Activated CD8-positive, alpha-beta memory T cell treated with anti-CD3 and anti-CD28 coated beads, Interleukin-2, amount 10 ng/mL, durations not matched to agents 7 days and 5 days (primary cell): ENCODE data around the gene GALNT14. TPM values are rescaled to one million over a fixed set of nuclear protein-coding genes. Genes with fewer than 3 reads are reported as not detected.

Experiments
- ATAC-seq: fragments of 150-1000 bp; cut with Tn5 transposase; one replicate; pipeline ENCODE4 v1.10.0; 2021; ENCODE audit warnings: moderate library complexity
- CTCF ChIA-PET: fragments of 350-600 bp; sonication (Branson Sonifier 250); formaldehyde crosslinking; loops from one replicate; lab custom pipeline; 2021; ENCODE audit warnings: antibody characterized with exemption; lab: Charles Lee
- DNase-seq: peaks from one replicate; pipeline ENCODE4 v3.0.0-alpha.2; 2020
- H3K27ac Mint-ChIP-seq: one replicate; pipeline ENCODE4 v1.8.0; 2021; ENCODE audit warnings: mild to moderate bottlenecking, mixed read lengths
- H3K27me3 Mint-ChIP-seq: one replicate; pipeline ENCODE4 v1.8.0; 2021; ENCODE audit warnings: mixed read lengths
- H3K36me3 Mint-ChIP-seq: one replicate; pipeline ENCODE4 v1.8.0; 2021; ENCODE audit warnings: mild to moderate bottlenecking, mixed read lengths
- H3K4me1 Mint-ChIP-seq: one replicate; pipeline ENCODE4 v1.8.0; 2021; ENCODE audit warnings: mixed read lengths
- H3K4me3 Mint-ChIP-seq: one replicate; pipeline ENCODE4 v1.8.0; 2021; ENCODE audit warnings: mild to moderate bottlenecking, moderate library complexity, mixed read lengths
- H3K9me3 Mint-ChIP-seq: one replicate; pipeline ENCODE4 v1.8.0; 2022; ENCODE audit warnings: low read depth, mixed read lengths
- total RNA-seq, 2 experiments: library from RNA; stranded (reverse); gene quantifications; one replicate each; pipeline ENCODE4 v1.2.3, GENCODE V29; 2021

Gene GALNT14
- total RNA-seq, 2 experiments from 2014 or later = 0.42 TPM; not detected in 1

DNA sequence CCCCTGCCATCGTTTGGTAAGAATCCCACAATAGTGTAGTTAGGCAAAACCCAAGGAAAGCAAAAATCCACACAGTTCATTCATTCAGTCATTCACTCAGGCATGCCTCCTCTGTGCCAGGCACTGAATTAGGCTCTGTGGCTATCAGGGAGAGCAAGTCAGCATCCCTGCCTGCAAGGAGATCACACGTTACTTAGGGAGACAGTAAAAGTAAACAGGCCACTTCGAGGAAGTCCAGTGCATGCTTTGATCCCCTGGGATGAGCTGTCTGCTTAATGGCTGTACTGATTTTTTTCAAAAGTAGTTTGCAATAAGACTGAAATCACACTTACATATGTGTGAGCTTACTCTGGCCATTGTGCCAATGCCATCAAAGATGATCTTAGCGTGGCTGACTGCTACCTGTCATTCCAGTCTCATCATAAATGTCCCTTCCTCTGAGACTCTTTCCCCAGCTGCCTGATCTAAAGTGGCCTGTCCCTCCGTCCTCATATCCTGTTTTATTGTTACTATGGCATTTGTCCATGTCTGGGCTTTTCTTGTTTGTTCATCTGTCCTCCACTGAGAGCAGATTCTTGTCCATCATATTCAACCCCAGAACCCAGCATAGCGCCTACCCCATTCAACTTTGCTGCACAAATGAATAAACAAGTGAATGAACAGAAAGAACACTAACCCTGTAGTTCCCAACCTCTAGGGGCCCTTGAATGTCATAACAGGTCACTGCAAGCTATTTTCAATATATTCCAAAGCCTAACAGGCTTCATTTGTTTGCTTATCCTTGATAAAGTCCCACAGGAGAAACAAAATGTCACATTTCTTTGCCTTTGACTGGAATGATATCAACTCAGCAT is 84.1 kb downstream of the GALNT14 start:
- DNase-seq (no peak), ATAC-seq (no peak)
- Mint-ChIP-seq H3K9me3 (no peaks in the 10 kb centered on the region), H3K4me3 (no peak overlapping the region), H3K27me3 (no peaks in the 10 kb centered on the region), H3K36me3 (no peaks in the 10 kb centered on the region), H3K4me1 (no peaks in the 10 kb centered on the region), H3K27ac (no peak overlapping the region)
- CTCF ChIA-PET = no interaction called here

DNA sequence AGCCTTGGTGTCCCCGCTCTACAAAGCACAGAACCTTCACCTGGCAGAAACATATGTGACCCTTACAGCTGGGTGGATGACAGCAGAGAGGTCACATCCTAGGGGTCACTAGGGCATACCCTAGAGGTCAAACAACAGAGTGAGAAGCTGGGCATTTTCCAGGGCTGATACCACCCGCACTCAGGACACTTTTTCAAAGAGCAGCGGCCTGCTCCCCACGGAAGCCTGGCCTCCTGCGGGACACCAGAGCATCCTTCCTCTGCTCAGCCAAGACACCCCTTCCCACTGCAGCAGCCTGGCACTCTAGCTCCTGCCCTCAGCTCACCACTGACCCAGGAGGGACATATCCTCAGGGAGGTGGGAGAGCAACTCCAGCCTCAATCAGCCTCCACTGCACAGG is 86.0 kb downstream of the GALNT14 start:
- no peaks in the 10 kb centered on the region for H3K36me3 Mint-ChIP-seq
- ATAC-seq (no peak), DNase-seq (no peak)
- no peaks in the 10 kb centered on the region for H3K27me3 Mint-ChIP-seq
- H3K27ac Mint-ChIP-seq = no peak overlapping the region
- no peaks in the 10 kb centered on the region for H3K4me1 Mint-ChIP-seq
- CTCF ChIA-PET = no interaction called here
- H3K9me3 Mint-ChIP-seq = no peaks in the 10 kb centered on the region
- no peak overlapping the region for H3K4me3 Mint-ChIP-seq

- no peak for DNase-seq
- H3K27ac Mint-ChIP-seq = no peak overlapping the region
- no peaks in the 10 kb centered on the region for H3K9me3 Mint-ChIP-seq
Observed at GRCh38 chr2:31051258-31052140, 86.7 kb downstream of the GALNT14 start.

DNA sequence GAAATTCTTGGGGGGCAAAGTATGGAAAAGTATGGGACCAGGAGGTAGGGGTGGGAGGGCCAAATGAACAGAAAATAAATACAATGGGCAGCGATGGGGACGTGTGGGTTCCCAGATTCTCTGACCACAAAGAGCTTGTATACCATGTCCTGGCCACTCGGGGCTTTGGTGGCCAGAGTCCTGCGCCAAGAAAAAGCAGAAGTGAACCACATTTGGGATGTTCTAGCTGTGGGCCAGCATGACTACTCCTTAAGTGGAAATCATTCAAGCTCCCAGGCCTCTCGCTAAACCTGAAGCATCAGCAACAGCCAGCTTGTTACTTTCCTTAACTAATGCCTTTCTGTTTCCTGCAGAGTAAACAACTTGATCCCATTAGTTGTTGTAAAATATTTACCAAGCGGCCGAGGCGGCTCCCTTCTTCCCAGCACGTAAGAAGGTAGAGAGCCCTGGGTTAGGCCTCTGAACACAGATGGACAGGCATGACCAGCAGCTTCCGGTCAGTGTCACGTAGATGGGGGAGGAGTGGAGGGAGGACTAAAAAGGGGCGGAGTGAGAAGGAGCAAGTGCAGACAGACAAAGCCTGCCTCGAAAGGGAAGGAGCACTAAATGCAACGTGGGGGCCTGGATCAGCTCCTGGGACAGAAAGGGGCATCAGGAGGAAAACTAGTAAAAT is 88.2 kb downstream of the GALNT14 start:
- Mint-ChIP-seq H3K4me3 (no peak overlapping the region), H3K36me3 (no peaks in the 10 kb centered on the region), H3K27me3 (no peaks in the 10 kb centered on the region), H3K27ac (no peak overlapping the region), H3K4me1 (no peaks in the 10 kb centered on the region), H3K9me3 (no peaks in the 10 kb centered on the region)
- no peak for ATAC-seq
- no peak for DNase-seq
- CTCF ChIA-PET = interaction anchor here (1.0 kb wide), 1 partner anchor 338 kb away, joined by 3 read pairs; no protein-coding TSS in a partner anchor

More at GRCh38 chr2:31051258-31052140, 86.7 kb downstream of the GALNT14 start:
- H3K36me3 Mint-ChIP-seq = no peaks in the 10 kb centered on the region
- H3K27me3 Mint-ChIP-seq = no peaks in the 10 kb centered on the region
- no peaks in the 10 kb centered on the region for H3K4me1 Mint-ChIP-seq
- CTCF ChIA-PET = no interaction called here
- no peak for ATAC-seq
- no peak overlapping the region for H3K4me3 Mint-ChIP-seq

- Mint-ChIP-seq H3K9me3 (no peaks in the 10 kb centered on the region), H3K36me3 (no peaks in the 10 kb centered on the region), H3K4me1 (no peaks in the 10 kb centered on the region), H3K4me3 (no peak overlapping the region), H3K27ac (no peak overlapping the region), H3K27me3 (no peaks in the 10 kb centered on the region)
- CTCF ChIA-PET = interaction anchor here (0.9 to 1.0 kb wide), 2 partner anchors 121 to 337 kb away, joined by 3 read pairs; no protein-coding TSS in a partner anchor
- DNase-seq (no peak), ATAC-seq (no peak)
Observed at GRCh38 chr2:31049264-31049663, 89.0 kb downstream of the GALNT14 start.

- ATAC-seq = no peak
- Mint-ChIP-seq H3K27ac (no peak overlapping the region), H3K4me1 (no peaks in the 10 kb centered on the region), H3K36me3 (no peaks in the 10 kb centered on the region), H3K4me3 (no peak overlapping the region), H3K27me3 (peaks cover 4% of the 10 kb centered on the region), H3K9me3 (no peaks in the 10 kb centered on the region)
- DNase-seq = no peak
- CTCF ChIA-PET = no interaction called here
Observed at GRCh38 chr2:31047599-31047998, 90.6 kb downstream of the GALNT14 start.

DNA sequence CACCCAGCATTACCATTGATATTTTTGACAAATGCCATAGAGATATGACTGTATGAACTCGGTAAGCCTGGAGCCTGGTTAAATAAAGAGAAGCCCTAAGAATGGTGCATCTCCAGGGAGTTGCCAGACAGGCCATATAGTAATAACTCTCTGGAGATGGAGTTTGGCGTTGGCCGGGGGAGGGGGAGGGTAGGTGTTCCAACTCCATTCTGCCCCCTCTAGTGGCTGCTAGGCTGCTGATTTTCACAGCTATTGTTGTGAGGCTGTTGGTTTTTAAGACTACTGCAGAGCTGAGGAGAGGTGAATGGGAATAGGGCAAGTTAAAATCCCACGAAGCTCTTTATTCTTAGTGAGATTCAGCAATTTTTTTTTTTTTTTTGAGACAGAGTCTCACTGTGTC is 99.9 kb downstream of the GALNT14 start:
- H3K4me3 Mint-ChIP-seq = no peak overlapping the region
- ATAC-seq = no peak
- H3K4me1 Mint-ChIP-seq = no peaks in the 10 kb centered on the region
- H3K27ac Mint-ChIP-seq = no peak overlapping the region
- H3K36me3 Mint-ChIP-seq = no peaks in the 10 kb centered on the region
- peaks cover 9% of the 10 kb centered on the region for H3K27me3 Mint-ChIP-seq
- no peak for DNase-seq
- CTCF ChIA-PET = no interaction called here
- peaks cover 17% of the 10 kb centered on the region for H3K9me3 Mint-ChIP-seq

- DNase-seq (no peak), ATAC-seq (no peak)
- CTCF ChIA-PET = no interaction called here
- Mint-ChIP-seq H3K36me3 (no peaks in the 10 kb centered on the region), H3K4me3 (no peak overlapping the region), H3K27me3 (peaks cover 9% of the 10 kb centered on the region), H3K9me3 (peaks cover 17% of the 10 kb centered on the region), H3K27ac (no peak overlapping the region), H3K4me1 (no peaks in the 10 kb centered on the region)
Observed at GRCh38 chr2:31037058-31037457, 101.2 kb downstream of the GALNT14 start.

- Mint-ChIP-seq H3K9me3 (peaks cover 15% of the 10 kb centered on the region), H3K27ac (no peak overlapping the region), H3K4me1 (no peaks in the 10 kb centered on the region), H3K36me3 (no peaks in the 10 kb centered on the region), H3K27me3 (peaks cover 9% of the 10 kb centered on the region), H3K4me3 (no peak overlapping the region)
- ATAC-seq (no peak), DNase-seq (no peak)
- CTCF ChIA-PET = no interaction called here
Observed at GRCh38 chr2:31033032-31033431, 105.2 kb downstream of the GALNT14 start.

GRCh38 chr2:31032475-31032874 is 105.8 kb downstream of the GALNT14 start:
- Mint-ChIP-seq H3K27me3 (peaks cover 8% of the 10 kb centered on the region), H3K4me3 (no peak overlapping the region), H3K27ac (no peak overlapping the region), H3K4me1 (no peaks in the 10 kb centered on the region), H3K9me3 (peaks cover 12% of the 10 kb centered on the region), H3K36me3 (no peaks in the 10 kb centered on the region)
- DNase-seq = no peak
- no peak for ATAC-seq
- CTCF ChIA-PET = no interaction called here

DNA sequence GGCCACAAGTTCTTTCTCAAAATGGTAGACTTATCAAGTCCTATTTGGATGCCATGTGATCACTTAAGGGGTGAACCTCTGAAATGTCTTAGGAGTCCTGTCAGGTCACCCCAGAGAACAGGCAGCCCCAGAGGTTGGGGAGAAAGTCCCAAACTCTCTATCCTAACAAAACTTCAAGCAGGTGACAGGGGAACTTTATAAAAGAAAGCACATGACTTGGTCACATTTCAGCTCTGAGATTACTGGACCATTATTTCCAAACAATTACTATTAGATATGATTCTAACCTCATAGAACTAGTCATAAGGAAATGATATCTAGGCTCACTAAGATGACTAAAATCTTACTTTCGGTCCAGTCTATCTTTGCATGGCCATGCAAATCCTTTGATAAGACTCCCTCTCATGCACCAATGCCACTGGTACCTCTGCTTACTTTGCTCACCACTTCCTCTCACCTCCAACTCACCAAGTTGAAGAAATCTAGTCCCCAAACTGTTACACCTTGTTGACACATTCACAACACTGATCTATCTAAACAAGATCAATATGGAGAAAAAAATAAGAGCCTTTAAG is 107.0 kb downstream of the GALNT14 start:
- ATAC-seq (no peak), DNase-seq (no peak)
- CTCF ChIA-PET = no interaction called here
- Mint-ChIP-seq H3K27ac (no peak overlapping the region), H3K4me3 (no peak overlapping the region), H3K36me3 (no peaks in the 10 kb centered on the region), H3K27me3 (peaks cover 4% of the 10 kb centered on the region), H3K9me3 (peaks cover 2% of the 10 kb centered on the region), H3K4me1 (no peaks in the 10 kb centered on the region)

GRCh38 chr2:31028417-31028816 is 109.8 kb downstream of the GALNT14 start:
- H3K27ac Mint-ChIP-seq = no peak overlapping the region
- no peaks in the 10 kb centered on the region for H3K9me3 Mint-ChIP-seq
- peaks cover under 1% of the 10 kb centered on the region for H3K27me3 Mint-ChIP-seq
- ATAC-seq (no peak), DNase-seq (no peak)
- no peaks in the 10 kb centered on the region for H3K4me1 Mint-ChIP-seq
- CTCF ChIA-PET = no interaction called here
- no peak overlapping the region for H3K4me3 Mint-ChIP-seq
- H3K36me3 Mint-ChIP-seq = no peaks in the 10 kb centered on the region

- Mint-ChIP-seq H3K27me3 (no peaks in the 10 kb centered on the region), H3K36me3 (no peaks in the 10 kb centered on the region), H3K27ac (no peak overlapping the region), H3K9me3 (no peaks in the 10 kb centered on the region), H3K4me3 (no peak overlapping the region), H3K4me1 (no peaks in the 10 kb centered on the region)
- CTCF ChIA-PET = interaction anchor here (0.6 kb wide), 1 partner anchor 138 kb away, joined by 3 read pairs; no protein-coding TSS in a partner anchor
- DNase-seq = no peak
- no peak for ATAC-seq
Observed at GRCh38 chr2:31027549-31027948, 110.7 kb downstream of the GALNT14 start.
